ENCODE results near the gene MOGAT3. TPM values are rescaled to one million over a fixed set of nuclear protein-coding genes. Genes with fewer than 3 reads are reported as not detected.

The MOGAT3 gene
- total RNA-seq, 4 donors from 2014 or later: not detected

DNA sequence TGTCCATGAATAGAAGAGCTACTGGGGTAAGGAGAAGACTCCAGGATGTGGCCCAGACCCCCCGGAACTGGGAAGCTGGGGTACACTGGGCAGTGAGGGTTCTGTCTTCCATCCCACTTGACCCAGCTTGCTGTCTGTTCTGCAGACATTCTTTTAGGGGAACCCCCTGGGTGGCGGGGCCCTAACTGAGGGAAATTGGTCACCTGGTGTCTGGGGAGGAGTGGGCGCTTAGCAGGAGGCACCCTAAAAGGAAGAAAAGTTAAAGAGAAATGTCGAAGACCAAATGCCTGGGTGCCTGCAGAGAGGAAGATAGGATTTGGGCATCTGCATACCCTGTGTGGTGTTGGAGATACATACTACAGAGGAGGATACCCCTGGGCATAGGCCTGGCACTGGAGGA, 45.5 kb downstream of the MOGAT3 start:
- Histone ChIP-seq H3K4me3 (peak overlapping the region; percentile 80 to 81), H3K27ac (peak overlapping the region in 1 of 4 donors; percentile 75), H3K9me3 (no peaks in the 10 kb centered on the region), H3K36me3 (peaks cover 0 to 40% of the 10 kb centered on the region in 2 donors), H3K4me1 (peaks cover 2 to 22% (median 8%) of the 10 kb centered on the region in 3 donors), H3K27me3 (peaks cover 18% of the 10 kb centered on the region)
- no peak for TF ChIP-seq POLR2AphosphoS5 (IDR thresholded peaks at IDR 0.05)
- TF ChIP-seq CTCF (IDR thresholded peaks at IDR 0.05): no peak
- TF ChIP-seq POLR2A (IDR thresholded peaks at IDR 0.05): no peak
- TF ChIP-seq EP300 (IDR thresholded peaks at IDR 0.05): no peak
- no peak for ATAC-seq
- WGBS, 2 donors (ENCODE audit: low coverage in 1 of 2): 58% methylated on average over 3 of the region's 4 CpGs; no CpG with 5 or more reads in 1 of the 2 donors

- H3K9me3 ChIP-seq: no peaks in the 10 kb centered on the region
- peak; percentile 42 for ATAC-seq
- no peak for TF ChIP-seq POLR2AphosphoS5 (IDR thresholded peaks at IDR 0.05)
- no peak for TF ChIP-seq CTCF (IDR thresholded peaks at IDR 0.05)
- TF ChIP-seq POLR2A (IDR thresholded peaks at IDR 0.05): no peak
- TF ChIP-seq EP300 (IDR thresholded peaks at IDR 0.05): no peak
- H3K4me1 ChIP-seq: peaks cover 2 to 22% (median 8%) of the 10 kb centered on the region in 3 donors
- WGBS, 2 donors (ENCODE audit: low coverage in 1 of 2): 0% methylated on average over 5 of the region's 34 CpGs; no CpG with 5 or more reads in 1 of the 2 donors
- H3K27ac ChIP-seq: peak overlapping the region in 1 of 4 donors; percentile 75
- H3K27me3 ChIP-seq: peaks cover 12% of the 10 kb centered on the region
- peak overlapping the region; percentile 80 to 81 for H3K4me3 ChIP-seq
- peaks cover 0 to 34% of the 10 kb centered on the region in 2 donors for H3K36me3 ChIP-seq
These were observed 46.1 kb downstream of the MOGAT3 start for GRCh38 chr7:101154693-101155102.

DNA sequence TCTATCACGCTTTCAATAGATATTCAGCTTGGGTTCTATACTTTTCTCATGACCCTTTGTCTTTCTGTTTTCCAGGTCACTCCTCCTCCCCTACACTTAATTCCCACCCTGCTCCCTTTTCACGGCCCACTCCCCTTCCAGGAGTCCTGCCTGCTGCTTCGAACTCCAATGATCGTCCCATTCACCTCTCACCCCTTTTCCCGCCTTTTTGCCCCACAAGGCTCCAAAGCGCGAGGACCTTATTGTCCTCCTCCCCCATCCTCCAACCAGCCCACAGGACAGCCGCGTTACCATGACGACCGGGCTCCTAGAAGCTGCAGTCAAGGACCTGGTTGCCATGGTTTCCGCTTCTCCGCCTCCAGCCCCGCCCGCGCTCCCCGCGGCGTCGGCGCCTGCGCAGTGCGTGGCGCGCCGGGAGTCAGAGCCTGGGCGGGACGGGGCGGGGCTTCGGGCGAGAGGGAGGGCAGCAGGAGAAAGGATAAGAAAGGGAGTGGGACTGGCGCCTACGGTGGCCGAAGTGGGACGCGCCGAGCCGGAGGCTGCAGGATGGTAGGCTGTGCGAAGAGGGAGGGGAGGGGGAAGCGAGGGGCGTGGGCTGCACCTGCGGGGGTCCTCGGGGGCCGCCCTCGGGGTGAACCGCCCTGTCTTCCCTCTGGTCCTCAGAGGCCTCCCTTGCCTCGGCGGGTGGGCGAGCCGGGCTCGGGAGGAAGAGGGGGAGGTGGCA, 46.7 kb downstream of the MOGAT3 start, which contains the start of gene AP1S1:
Gene AP1S1 (plus strand): TSS at position 508 of the 724 bp plus-strand sequence. CDS start 39 bp downstream, at position 547.
- peaks cover 12% of the 10 kb centered on the region for H3K27me3 ChIP-seq
- H3K9me3 ChIP-seq: no peaks in the 10 kb centered on the region
- H3K27ac ChIP-seq: peak within 1 kb of the TSS in 1 of 4 donors; percentile 75
- H3K4me1 ChIP-seq: peaks cover 2 to 22% (median 8%) of the 10 kb centered on the region in 3 donors
- WGBS, 2 donors (ENCODE audit: low coverage in 1 of 2): 11 to 17% methylated on average over 11 to 12 of the region's 51 CpGs
- ATAC-seq: peak; percentile 97
- H3K36me3 ChIP-seq: peaks cover 0 to 28% of the 10 kb centered on the region in 2 donors
- TF ChIP-seq POLR2AphosphoS5 (IDR thresholded peaks at IDR 0.05): peak; percentile 63
- TF ChIP-seq POLR2A (IDR thresholded peaks at IDR 0.05): no peak
- peak within 1 kb of the TSS; percentile 80 to 81 for H3K4me3 ChIP-seq

GRCh38 chr7:101151908-101152651, 48.8 kb downstream of the MOGAT3 start:
- Histone ChIP-seq H3K27ac (no peak overlapping the region), H3K36me3 (peaks cover 0 to 7% of the 10 kb centered on the region in 2 donors), H3K9me3 (no peaks in the 10 kb centered on the region), H3K27me3 (peaks cover 21% of the 10 kb centered on the region), H3K4me1 (peaks cover 2 to 22% (median 8%) of the 10 kb centered on the region in 3 donors), H3K4me3 (no peak overlapping the region)
- TF ChIP-seq CTCF (IDR thresholded peaks at IDR 0.05) (no peak), POLR2A (IDR thresholded peaks at IDR 0.05) (no peak), POLR2AphosphoS5 (IDR thresholded peaks at IDR 0.05) (no peak), EP300 (IDR thresholded peaks at IDR 0.05) (no peak)
- no peak for ATAC-seq
- 86 to 90% methylated on average over 2 of the region's 2 CpGs for WGBS, 2 donors (ENCODE audit: low coverage in 1 of 2)

Small RNA genes within 50 kb of the gene (small RNA-seq; reads per million reads assigned to genes)
- gene MIR4653: 0 reads per million in 4 donors

Other genes starting within 250 kb of the MOGAT3 start
- 10 to 100 TPM in 1 of 4 donors, under 1 TPM in 1, not detected in 2; 0.54 to 15.1 TPM for gene MUC12, start 231.5 kb downstream of the MOGAT3 start, total RNA-seq
- under 1 TPM in 1 of 4 donors, not detected in 3; 0.08 TPM for gene MUC17, start 181.0 kb downstream of the MOGAT3 start, total RNA-seq
- 10 to 100 TPM; 15.0 to 26.4 (median 23.0) TPM for gene TRIM56, start 115.6 kb downstream of the MOGAT3 start, total RNA-seq
- gene SERPINE1, start 73.9 kb downstream of the MOGAT3 start, total RNA-seq: 10 to 100 TPM in 3 of 4 donors, 1 to 10 TPM in 1; 5.4 to 75.3 (median 19.6) TPM
- 10 to 100 TPM; 21.9 to 69.5 (median 34.3) TPM for gene AP1S1, start 46.6 kb downstream of the MOGAT3 start, total RNA-seq
- under 1 TPM in 2 of 4 donors, not detected in 2; 0.25 to 0.27 TPM for gene VGF, start 35.5 kb downstream of the MOGAT3 start, total RNA-seq
- gene NAT16, start 20.7 kb downstream of the MOGAT3 start, total RNA-seq: not detected
- 10 to 100 TPM; 35.0 to 51.3 (median 43.6) TPM for gene PLOD3, start 16.5 kb upstream of the MOGAT3 start, total RNA-seq
- 10 to 100 TPM; 76.2 to 97.8 (median 88.6) TPM for gene ZNHIT1, start 17.1 kb upstream of the MOGAT3 start, total RNA-seq
- 1 to 10 TPM; 4.4 to 6.8 (median 5.0) TPM for gene CLDN15, start 36.8 kb upstream of the MOGAT3 start, total RNA-seq
- gene FIS1, start 44.0 kb upstream of the MOGAT3 start, total RNA-seq: 100 to 1,000 TPM; 227 to 315 (median 248) TPM
- gene IFT22, start 120.8 kb upstream of the MOGAT3 start, total RNA-seq: 10 to 100 TPM; 23.5 to 40.8 (median 28.1) TPM
- not detected for gene COL26A1, start 161.8 kb upstream of the MOGAT3 start, total RNA-seq

All from gastroesophageal sphincter (tissue), 4 donors.